DMS114 treated with DMSO at 0.1 percent for 48 hours (cell line): ENCODE data around the gene TRMT2A.

Source experiments
- DNase-seq: peaks from one replicate; lab custom pipeline; 2025; ENCODE audit not compliant: unreplicated experiment; lab: John Stamatoyannopoulos, UW

The TRMT2A gene

GRCh38 chr22:20123366-20124082 lies 6.5 kb upstream of the TRMT2A start:
- DNase-seq = no peak

- no peak for DNase-seq
These were observed 4.9 kb upstream of the TRMT2A start for GRCh38 chr22:20121856-20122415.

DNA sequence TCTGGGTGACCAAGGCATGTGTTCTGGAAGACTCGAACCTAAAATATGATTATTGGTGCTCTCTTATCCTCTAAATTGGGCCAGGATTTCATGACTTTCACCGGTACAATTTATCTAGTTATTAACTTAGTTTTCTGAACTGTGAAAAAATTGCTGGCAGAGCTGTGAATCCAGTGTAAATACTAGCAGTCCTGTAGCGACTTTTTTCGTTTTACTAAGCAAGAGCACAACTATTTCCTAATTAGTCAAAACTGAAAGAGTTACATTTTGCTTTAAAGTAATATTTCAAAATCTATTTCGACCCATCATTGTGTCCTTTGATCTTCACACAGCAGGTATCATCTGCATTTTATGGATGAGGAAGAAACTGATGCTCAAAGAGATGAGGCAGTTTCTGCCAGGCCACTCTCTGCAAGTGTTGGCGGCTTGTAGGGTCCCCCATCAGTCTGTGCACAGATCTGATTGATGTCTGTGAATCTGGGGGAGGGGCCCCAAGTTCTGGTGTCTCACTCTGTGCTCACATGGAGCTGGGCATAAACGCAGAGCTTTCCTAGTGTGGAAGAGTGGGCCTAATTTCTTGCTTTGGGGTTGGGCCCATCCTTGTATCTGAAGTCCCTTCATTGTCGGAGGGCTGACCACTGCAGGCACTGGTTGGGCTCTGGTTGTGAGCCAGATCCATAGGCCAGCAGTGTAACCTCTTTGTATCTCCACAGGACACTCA lies 1.4 kb upstream of the TRMT2A start:
- no peak for DNase-seq

DNA sequence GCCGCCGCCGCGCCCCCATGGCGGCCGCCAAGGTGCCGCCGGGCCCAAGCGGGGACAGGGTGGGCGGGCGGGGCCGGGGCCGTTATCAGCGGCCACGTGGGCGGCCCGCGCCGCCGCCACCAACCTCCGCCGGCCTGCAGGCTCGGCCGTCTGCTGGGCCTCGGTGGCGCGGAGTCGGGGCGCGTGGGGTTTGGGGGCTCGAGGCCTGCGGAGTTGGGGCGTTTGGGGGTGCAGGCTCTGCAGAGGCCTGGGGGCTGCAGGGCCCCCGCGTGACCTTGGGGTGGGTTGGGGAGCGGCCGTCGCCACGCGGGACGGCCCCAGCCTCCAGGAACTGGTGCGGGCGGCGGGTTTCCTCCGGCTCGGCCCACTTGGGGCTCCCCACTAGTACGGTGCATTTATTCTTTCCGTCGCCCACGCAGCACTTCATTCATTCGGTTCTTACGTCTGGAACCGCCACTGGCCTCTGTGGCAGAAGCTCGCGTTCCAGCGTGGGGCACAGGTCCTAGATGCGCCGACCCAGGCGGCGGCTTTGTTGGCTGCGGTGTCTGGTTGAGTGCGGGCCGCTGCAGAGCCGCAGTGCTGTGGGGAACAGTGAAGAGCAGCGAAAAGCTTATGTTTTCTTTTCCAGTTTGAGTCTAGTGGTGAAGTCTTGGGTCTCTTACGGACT lies 740 bp upstream of the TRMT2A start:
- no peak for DNase-seq

- no peak for DNase-seq
These were observed 563 bp downstream of the TRMT2A start for GRCh38 chr22:20116376-20116950.

GRCh38 chr22:20115691-20116375 lies 1.2 kb downstream of the TRMT2A start, which contains the start of gene RANBP1:
Gene RANBP1 (plus strand): TSS chr22:20116104. CDS start chr22:20116185, 81 bp downstream.
- DNase-seq = no peak

- DNase-seq = no peak
These were observed 2.2 kb downstream of the TRMT2A start for GRCh38 chr22:20114506-20115475.

DNA sequence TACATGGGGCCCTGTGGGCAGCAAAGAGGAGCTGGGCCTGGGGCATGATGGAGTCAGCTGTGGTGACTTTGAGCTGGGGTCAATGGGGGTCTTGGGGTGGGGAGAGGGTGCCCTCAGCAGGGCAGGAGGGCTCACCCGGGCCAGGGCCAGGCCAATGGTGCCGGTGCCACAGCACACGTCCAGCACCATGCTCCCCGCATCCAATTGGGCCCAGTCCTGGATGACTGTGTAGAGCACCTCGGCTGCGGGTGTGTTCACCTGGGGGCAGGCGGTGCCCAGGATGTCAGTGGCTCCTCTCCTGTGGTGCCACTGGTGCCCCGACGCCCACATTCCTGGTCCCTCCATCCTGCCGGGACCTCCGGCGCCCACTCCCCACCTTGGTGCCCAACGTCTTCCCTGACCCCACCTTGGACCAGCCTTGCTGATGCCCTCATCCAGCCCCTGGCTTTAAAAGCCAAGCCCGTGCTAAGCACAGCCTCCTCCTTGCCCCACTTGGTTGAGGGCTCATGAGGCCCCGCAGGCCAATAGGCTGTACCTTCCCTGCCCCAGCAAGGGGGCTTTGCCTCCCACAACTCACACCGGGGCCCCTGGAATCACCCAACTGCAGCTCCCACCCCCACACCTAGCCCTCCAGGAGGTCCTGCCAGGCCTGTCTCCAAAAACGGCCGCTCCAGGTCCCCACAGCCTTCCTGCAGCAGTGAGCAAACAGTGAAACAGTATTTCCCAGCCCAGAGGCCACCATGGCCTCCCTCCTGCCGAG lies 3.3 kb downstream of the TRMT2A start:
- no peak for DNase-seq

GRCh38 chr22:20112623-20113511 lies 4.2 kb downstream of the TRMT2A start:
- no peak for DNase-seq

DNA sequence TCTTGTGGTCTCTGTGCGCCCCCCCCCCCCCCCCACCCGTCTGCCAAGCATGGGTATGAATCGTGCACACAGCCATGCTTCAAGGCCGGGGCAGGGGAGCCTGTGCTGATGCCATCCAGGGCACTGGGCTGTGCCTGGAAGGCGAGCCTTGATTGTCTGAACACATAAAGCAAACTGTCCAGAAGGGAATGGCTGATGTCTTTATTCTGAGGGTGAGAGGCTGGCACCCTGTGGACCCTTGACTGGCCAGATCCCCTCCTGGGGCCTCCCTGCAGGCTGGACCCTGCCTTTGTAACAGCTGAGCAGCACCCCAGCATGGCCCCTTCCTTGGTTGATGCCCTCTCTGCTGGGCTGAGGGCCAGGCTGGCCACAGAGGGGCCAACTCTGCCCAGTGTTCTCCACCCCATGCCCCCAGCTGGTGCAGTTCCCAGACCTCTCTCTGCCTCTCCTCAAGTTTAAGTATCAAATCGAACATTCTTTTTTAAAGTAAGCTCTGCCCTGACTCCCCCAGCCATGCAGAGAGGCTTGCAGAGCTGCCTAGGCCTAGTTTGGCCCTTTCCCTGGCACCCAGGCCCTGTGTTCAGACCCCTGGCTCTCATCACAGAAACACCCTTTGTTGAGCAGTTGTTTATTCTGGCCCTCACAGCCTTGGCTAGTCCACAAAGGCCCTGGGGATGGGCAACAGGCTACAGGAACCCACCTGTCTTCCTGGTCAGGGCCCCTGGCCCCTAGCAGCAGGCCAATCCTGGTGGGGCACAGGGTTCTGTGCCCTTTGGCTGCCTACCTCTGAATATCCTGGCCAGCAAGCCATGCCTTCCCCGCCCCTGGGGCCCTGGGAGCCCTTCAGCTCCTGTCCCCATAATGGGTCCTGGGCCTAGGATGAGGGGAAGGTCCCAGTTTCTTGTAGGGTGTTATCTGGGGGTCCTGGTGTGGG lies 5.1 kb downstream of the TRMT2A start:
- DNase-seq = no peak

DNA sequence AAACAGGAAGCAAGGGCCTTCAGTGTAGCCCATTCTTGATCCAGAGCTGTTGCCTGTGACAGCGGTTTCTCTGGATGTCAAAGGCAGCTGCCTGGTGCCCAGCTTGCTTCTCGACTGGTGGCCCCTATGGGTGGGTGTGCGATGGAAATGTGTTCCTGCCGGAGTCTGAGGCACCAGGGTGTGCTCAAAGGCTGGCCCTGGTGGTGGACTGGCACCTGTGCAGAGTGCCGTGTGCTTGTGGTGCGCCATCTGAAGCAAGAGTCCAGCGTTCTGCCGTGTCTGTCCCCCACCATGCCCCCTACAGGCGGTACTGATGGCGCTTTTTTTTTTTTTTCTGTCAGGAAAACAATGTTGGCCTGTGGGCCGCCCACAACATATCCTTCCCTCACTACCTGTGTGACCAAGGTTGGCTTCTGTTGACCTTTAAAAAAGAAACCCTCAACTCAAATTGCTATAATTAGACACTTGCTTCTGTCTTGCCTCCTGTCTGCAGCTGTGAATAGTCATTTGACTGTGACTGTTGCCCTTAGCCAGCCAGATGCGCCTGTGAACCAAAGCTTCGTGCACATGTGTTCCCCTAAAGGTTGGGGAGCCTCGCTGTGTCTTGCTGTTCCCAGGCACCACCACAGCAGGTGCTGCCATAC lies 5.9 kb downstream of the TRMT2A start:
- DNase-seq = peak; percentile 32

- DNase-seq = no peak
These were observed 6.6 kb downstream of the TRMT2A start for GRCh38 chr22:20110359-20110985.

DNA sequence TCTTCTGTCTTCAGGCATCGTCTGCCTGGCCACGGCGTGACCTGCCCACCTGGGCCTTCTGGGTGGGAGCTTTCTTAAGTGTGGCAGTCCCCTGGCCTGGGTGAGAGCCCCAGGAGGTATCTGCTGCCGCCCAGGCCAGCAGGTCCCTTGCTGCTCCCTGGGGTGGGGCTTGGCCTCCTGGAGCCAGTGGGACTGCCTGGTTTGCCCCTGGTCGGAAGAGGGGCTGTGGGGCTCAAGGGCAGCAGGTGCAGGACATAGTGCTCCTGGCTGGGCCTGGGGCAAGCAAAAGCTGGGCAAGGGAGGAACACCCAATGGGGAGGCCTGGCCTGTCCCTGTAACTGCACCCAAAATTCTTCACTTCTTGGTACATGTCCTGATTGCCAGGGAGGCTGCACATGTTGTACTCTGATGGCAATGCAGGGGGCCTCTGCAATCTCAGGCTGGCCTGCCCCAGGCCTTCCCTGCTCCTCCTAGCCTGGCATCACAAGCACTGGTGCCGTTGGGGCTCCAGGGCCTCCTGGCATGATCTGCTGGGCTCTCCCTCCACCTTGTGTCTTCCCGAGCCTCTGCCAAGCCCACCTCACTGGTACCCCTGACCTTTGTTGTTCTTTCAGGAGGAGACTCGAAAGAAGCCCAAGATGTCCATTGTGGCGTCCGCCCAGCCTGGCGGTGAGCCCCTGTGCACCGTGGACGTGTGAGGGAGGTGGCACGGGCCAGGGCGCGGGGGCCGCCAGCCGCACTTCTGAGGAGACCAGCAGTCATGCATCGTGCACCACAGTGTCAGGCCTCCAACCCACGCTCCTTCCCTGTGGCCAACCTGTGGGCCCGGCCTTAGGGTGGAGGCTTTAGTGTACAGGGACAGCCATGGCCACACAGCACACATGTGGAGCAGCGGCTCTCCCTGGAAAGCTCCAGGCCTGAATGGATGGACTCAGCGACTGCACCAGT lies 7.3 kb downstream of the TRMT2A start:
- DNase-seq = no peak

DNA sequence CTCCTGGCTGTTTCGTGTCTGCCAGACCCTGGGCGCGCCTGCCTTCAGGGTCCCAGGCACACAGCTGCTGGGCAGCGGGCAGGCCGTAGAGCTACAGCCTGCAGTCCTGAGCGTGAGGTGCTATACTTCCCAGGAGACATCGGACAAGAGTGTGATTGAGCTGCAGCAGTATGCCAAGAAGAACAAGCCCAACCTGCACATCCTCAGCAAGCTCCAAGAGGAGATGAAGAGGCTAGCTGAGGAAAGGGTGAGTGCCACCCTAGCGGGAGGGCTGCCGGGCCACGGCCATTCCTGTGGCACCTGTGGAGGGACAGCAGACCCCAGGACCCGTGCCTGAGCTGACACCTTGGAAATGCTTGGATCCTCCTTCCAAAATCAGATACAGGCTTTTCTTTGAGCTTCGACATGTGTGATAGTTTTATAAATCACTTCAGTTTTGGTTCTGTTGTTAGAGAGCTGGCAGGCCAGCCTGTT lies 8.2 kb downstream of the TRMT2A start:
- no peak for DNase-seq
